C4-2B (cell line): ENCODE data around the gene PIK3R3.

Source experiments
- H3K27ac ChIP-seq: fragments of 450-650 bp; 2 replicates; pipeline ENCODE4 v1.5.1; 2017
- CTCF ChIP-seq: fragments of 450-650 bp; conservative IDR thresholded peaks from 2 replicates; pipeline ENCODE4 v1.5.1; 2017; ENCODE audit warnings: mild to moderate bottlenecking
- ZFX ChIP-seq: fragments of 450-650 bp; IDR thresholded peaks from 2 replicates; pipeline ENCODE4 v1.6.1; 2017

The PIK3R3 gene

GRCh38 chr1:46068525-46068924, 63.9 kb downstream of the PIK3R3 start:
- no peak for TF ChIP-seq ZFX
- TF ChIP-seq CTCF, result no peak
- H3K27ac ChIP-seq, result no peak overlapping the region

- H3K27ac ChIP-seq, result no peak overlapping the region
- TF ChIP-seq ZFX (no peak), CTCF (no peak)
These were observed 64.8 kb downstream of the PIK3R3 start for GRCh38 chr1:46067652-46068051.

- no peak overlapping the region for H3K27ac ChIP-seq
- TF ChIP-seq CTCF (no peak), ZFX (no peak)
These were observed 67.0 kb downstream of the PIK3R3 start for GRCh38 chr1:46065405-46065804.

GRCh38 chr1:46064708-46065107, 67.7 kb downstream of the PIK3R3 start:
- TF ChIP-seq ZFX (no peak), CTCF (no peak)
- no peak overlapping the region for H3K27ac ChIP-seq

GRCh38 chr1:46062651-46063319, 69.6 kb downstream of the PIK3R3 start:
- no peak overlapping the region for H3K27ac ChIP-seq
- TF ChIP-seq CTCF, result no peak
- TF ChIP-seq ZFX, result no peak

- TF ChIP-seq CTCF (no peak), ZFX (no peak)
- H3K27ac ChIP-seq, result no peak overlapping the region
These were observed 71.3 kb downstream of the PIK3R3 start for GRCh38 chr1:46061146-46061545.

- TF ChIP-seq ZFX (no peak), CTCF (no peak)
- H3K27ac ChIP-seq, result no peak overlapping the region
These were observed 73.5 kb downstream of the PIK3R3 start for GRCh38 chr1:46058936-46059335.
